RWPE1 (cell line): ENCODE data around the gene CPN2.

ENCODE experiments used
- CTCF ChIA-PET: fragments of 350-600 bp; sonication (Branson Sonifier 250); formaldehyde crosslinking; extraction: SDS; loops from one replicate; lab custom pipeline; 2021; lab: Yijun Ruan, JAX
- POLR2A ChIA-PET: fragments of 400-600 bp; formaldehyde crosslinking; extraction: SDS; loops from one replicate; lab custom pipeline; 2020; ENCODE audit warnings: antibody characterized with exemption; ENCODE audit not compliant: low non-redundant PET; lab: Yijun Ruan, JAX
- DNase-seq: peaks from one replicate; pipeline ENCODE4 v3.0.0; 2012; ENCODE audit warnings: low spot score
- H3K27ac ChIP-seq: fragments of 450-650 bp; 2 replicates; pipeline ENCODE4 v1.5.1; 2017
- TF ChIP-seq, protein P1 (sequence below): fragments of 450-650 bp; conservative IDR thresholded peaks from 2 replicates; pipeline ENCODE4 v1.5.1; 2017; ENCODE audit warnings: low read depth, mild to moderate bottlenecking

CPN2 gene

GRCh38 chr3:194306109-194306686 is 44.9 kb downstream of the CPN2 start:
- H3K27ac ChIP-seq, result no peak overlapping the region
- POLR2A ChIA-PET, result no interaction called here
- CTCF ChIA-PET, result interaction anchor here (0.5 to 1.0 kb wide), 2 partner anchors 9 to 366 kb away, joined by 3 to 7 read pairs; no protein-coding TSS in a partner anchor
- DNase-seq, result no peak
- TF ChIP-seq, protein P1, sequence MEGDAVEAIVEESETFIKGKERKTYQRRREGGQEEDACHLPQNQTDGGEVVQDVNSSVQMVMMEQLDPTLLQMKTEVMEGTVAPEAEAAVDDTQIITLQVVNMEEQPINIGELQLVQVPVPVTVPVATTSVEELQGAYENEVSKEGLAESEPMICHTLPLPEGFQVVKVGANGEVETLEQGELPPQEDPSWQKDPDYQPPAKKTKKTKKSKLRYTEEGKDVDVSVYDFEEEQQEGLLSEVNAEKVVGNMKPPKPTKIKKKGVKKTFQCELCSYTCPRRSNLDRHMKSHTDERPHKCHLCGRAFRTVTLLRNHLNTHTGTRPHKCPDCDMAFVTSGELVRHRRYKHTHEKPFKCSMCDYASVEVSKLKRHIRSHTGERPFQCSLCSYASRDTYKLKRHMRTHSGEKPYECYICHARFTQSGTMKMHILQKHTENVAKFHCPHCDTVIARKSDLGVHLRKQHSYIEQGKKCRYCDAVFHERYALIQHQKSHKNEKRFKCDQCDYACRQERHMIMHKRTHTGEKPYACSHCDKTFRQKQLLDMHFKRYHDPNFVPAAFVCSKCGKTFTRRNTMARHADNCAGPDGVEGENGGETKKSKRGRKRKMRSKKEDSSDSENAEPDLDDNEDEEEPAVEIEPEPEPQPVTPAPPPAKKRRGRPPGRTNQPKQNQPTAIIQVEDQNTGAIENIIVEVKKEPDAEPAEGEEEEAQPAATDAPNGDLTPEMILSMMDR, result no peak

GRCh38 chr3:194305356-194306108 is 45.6 kb downstream of the CPN2 start:
- no peak for DNase-seq
- POLR2A ChIA-PET, result no interaction called here
- H3K27ac ChIP-seq, result no peak overlapping the region
- TF ChIP-seq, protein P1, result no peak
- CTCF ChIA-PET, result interaction anchor here (0.5 kb wide), 1 partner anchor 365 kb away, joined by 7 read pairs; no protein-coding TSS in a partner anchor

DNA sequence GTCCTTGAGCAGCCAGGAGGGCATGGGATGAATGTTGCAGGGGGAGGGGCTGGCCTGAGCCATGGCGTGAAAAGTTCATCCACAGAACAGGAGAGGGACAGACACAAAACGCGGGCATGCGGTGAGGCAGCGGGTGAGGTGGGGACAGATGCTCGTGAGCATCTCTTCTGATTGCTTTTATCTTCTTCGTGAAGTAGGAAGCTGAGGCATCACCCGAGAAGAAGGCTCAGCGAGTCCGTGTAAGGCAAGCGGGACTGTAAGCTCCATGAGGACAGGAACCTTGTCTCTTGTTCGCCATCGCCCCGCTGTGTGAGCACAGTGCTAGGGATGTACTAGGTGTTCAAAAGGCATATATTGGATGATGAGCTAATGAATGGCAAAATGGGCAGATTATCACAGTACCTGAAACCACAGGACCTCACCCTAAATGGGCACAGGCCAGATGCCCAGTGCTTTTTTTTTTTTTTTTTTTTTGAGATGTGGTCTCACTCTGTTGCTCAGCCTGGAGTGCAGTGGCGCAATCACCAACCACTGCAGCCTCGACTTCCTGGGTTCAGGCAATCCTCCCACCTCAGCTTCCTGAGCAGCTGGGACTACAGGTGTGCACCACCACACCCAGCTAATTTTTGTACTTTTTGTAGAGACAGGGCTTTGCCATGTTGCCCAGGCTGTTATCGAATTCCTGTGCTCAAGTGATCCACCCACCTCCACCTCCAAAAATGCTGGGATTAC is 46.8 kb downstream of the CPN2 start:
- POLR2A ChIA-PET, result no interaction called here
- CTCF ChIA-PET, result interaction anchor here (0.7 kb wide), 1 partner anchor 639 kb away, joined by 3 read pairs; no protein-coding TSS in a partner anchor
- TF ChIP-seq, protein P1, result no peak
- H3K27ac ChIP-seq, result no peak overlapping the region
- no peak for DNase-seq

DNA sequence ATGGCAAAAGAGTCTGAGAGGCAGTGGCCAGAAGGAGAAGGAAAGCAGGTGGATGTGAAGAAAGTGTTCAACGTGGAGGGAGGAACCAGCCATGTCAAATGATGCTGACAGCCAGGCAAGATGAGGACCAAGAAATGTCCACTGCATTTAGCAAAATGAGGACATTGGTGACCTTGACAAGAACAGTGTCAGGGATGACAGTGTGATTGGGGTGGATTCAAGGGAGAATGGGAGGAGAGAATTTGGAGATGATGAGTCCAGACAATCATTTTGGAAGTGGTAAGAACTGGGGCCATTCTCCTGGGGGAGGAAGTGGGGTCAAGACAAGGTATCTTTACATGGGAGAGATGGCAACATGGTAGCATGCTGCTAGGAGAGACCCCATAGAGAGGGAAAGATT is 47.4 kb downstream of the CPN2 start:
- CTCF ChIA-PET, result no interaction called here

GRCh38 chr3:194301730-194302129 is 49.4 kb downstream of the CPN2 start:
- TF ChIP-seq, protein P1, result no peak
- no peak for DNase-seq
- H3K27ac ChIP-seq, result no peak overlapping the region
- CTCF ChIA-PET, result interaction anchor here (0.6 to 1.2 kb wide), 2 partner anchors 14 to 84 kb away, joined by 4 to 6 read pairs; no protein-coding TSS in a partner anchor
- POLR2A ChIA-PET, result no interaction called here

More for the DNA sequence above, 47.4 kb downstream of the CPN2 start:
- no peak overlapping the region for H3K27ac ChIP-seq
- TF ChIP-seq, protein P1, result no peak
- no peak for DNase-seq
- POLR2A ChIA-PET, result no interaction called here

DNA sequence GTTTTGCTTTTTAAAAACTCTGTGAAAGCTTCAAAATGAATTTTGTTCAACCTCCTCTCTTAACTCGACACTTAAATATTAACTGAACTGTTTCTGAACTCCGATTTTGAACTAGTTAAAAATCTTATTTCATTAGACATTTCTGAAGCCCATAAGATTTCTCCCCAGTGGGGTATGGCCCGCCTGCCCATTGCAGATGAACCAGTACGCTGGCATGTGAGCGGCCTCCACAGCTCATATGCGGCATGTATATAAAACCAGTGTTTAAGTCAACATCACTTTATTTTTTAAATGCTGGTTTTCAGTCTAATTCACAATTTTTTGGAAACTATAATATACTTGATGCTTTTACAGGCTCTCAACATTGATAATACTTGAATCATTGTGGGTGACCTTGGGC is 50.2 kb downstream of the CPN2 start:
- ChIA-PET CTCF (interaction anchor here (0.8 to 1.4 kb wide), 3 partner anchors 14 to 36 kb away, joined by 3 to 6 read pairs (median 3); no protein-coding TSS in a partner anchor), POLR2A (no interaction called here)
- no peak for DNase-seq
- no peak overlapping the region for H3K27ac ChIP-seq
- TF ChIP-seq, protein P1, result no peak
